K562 treated with DMSO at 1 percent for 12 hours (cell line): ENCODE results near the gene IZUMO1R. TPM values are rescaled to one million over a fixed set of nuclear protein-coding genes. Genes with fewer than 3 reads are reported as not detected.

Experiments used
- total RNA-seq: library from RNA; unstranded; fragments of 300-600 nt; gene quantifications from 2 replicates; pipeline ENCODE4 v1.2.3, GENCODE V29; 2022; ENCODE audit not compliant: insufficient read depth

IZUMO1R gene
- not detected in 2 replicates for total RNA-seq

DNA sequence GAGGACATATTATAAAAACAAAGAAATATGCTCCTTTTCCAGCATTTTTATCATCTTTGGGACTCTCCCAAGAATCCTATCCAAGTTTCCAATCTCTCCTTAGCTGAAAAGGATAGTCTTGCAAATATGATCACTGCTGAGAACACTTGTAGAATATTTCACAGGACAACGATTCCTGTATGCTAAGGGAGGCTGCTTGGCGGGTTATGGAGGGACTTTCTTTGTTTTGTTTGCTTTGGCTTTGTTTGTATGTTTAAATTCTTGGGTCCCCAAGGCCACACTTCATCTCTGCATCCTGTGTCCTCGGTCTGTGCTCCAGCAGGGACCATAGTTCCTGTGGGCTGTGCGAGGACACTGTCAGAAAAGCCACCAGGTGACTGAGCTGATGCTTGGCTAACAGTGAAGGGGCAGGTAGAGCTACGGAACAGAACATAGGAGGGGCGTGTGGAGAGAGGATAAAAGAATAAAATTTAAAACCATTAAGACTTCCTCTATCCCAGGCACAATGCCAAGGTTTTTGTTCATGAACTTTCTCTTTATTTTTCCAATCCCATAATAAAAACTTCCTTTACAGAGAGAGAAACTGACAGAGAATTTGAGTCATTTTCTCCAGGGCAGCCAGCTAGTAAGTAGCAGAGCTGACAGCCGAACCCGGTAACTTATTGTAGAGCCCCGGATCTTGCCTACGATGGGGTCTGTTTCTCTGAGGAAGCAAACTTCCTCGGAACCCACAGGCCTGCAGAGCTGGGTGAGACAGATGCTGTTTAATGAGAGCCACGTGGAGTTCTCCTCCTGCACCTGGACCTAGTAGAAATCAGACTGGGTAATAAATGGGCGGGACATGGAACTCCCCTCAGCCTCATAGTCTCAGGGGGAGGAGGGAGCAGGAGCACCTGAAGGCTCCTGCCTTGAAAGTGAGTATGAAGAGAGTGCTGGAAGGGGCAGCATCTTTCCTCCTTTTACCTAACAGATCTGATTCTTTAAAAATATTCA lies at the start of gene IZUMO1R:
Gene IZUMO1R, plus strand, starts transcription at position 615 of the 993 bp plus-strand sequence. CDS start 1,057 bp downstream, outside the sequence.

Other genes with a start within 250 kb of the IZUMO1R start
- gene PANX1, start 175.7 kb upstream of the IZUMO1R start, total RNA-seq: 4.7 and 14.9 TPM in 2 replicates
- 0.30 and 0.48 TPM in 2 replicates for gene GPR83, start 96.8 kb downstream of the IZUMO1R start, total RNA-seq
- 6.3 and 18.7 TPM in 2 replicates for gene MRE11, start 189.3 kb downstream of the IZUMO1R start, total RNA-seq
- 7.4 and 24.1 TPM in 2 replicates for gene ANKRD49, start 189.4 kb downstream of the IZUMO1R start, total RNA-seq
- gene C11orf97, start 207.9 kb downstream of the IZUMO1R start, total RNA-seq: not detected in 2 replicates
- gene FUT4, start 239.3 kb downstream of the IZUMO1R start, total RNA-seq: 2.7 and 5.6 TPM in 2 replicates